NT2/D1 (cell line): ENCODE data around the gene PHPT1.

Experiments
- SUZ12 ChIP-seq: IDR thresholded peaks from 2 replicates; pipeline ENCODE4 v1.6.1; 2011; ENCODE audit not compliant: insufficient read length, insufficient read depth; ENCODE audit errors: extremely low read depth
- YY1 ChIP-seq: IDR thresholded peaks from 2 replicates; pipeline ENCODE4 v1.6.1; 2011; ENCODE audit not compliant: insufficient read length, insufficient read depth
- ZNF274 ChIP-seq: IDR thresholded peaks from 2 replicates; pipeline ENCODE4 v1.6.1; 2011; ENCODE audit warnings: mild to moderate bottlenecking, low read depth, low read length

DNA sequence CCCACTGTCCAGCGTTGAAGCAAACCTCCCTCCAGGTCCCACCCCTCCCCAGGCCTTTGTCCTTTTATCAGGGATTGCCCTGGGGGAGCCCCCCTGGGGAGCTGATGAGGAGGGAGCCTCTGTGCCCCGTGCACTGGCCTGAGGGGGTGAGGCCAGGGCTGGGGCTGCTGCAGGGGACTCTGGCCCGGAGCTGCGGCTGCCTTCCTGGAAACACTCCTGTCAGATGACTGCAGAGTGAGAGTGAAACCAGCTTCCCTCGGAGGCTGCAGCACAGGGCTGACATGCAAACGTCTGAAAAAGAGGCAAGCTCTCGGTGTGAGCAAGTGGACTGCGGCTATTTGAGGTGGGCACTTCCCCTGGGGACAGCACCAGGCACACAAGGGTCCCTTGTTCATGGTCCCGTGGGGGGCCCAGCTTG lies 32.5 kb downstream of the PHPT1 start:
- TF ChIP-seq ZNF274 (no peak), SUZ12 (no peak), YY1 (no peak)
